GM19239 (cell line): Measurements from ENCODE around the gene CFAP99.
"Not testable (repeated sequence)": the region's sequence is repeated elsewhere in the genome, so short reads cannot be mapped to it uniquely, and the experiment has no call there.

Source experiments
- DNase-seq: peaks from one replicate; pipeline ENCODE4 v3.0.0; 2011; ENCODE audit warnings: low spot score; ENCODE audit not compliant: insufficient read length
- FAIRE-seq: peaks from 2 replicates; lab custom pipeline; 2011; peaks lifted over from hg19 to GRCh38; lab: Jason Lieb, UNC

Gene CFAP99

GRCh38 chr4:2462992-2463762, 44.4 kb downstream of the CFAP99 start:
- DNase-seq (no peak), FAIRE-seq (no peak)

GRCh38 chr4:2465032-2465431, 46.3 kb downstream of the CFAP99 start:
- no peak for FAIRE-seq
- DNase-seq = no peak

GRCh38 chr4:2465544-2465943, 46.8 kb downstream of the CFAP99 start:
- not testable (repeated sequence) for FAIRE-seq, DNase-seq

- DNase-seq = peak; percentile 96
- FAIRE-seq = peak; percentile 68
Measured at GRCh38 chr4:2468456-2469191, 49.9 kb downstream of the CFAP99 start, which contains the start of gene RNF4. TSS of gene RNF4 (plus strand) at chr4:2469106. CDS start at chr4:2490494, 21,388 bp downstream.

- FAIRE-seq (peak; percentile 72), DNase-seq (peak; percentile 57)
Measured at GRCh38 chr4:2469192-2469984, 50.6 kb downstream of the CFAP99 start.

- no peak for DNase-seq
Measured at GRCh38 chr4:2470791-2471190, 52.0 kb downstream of the CFAP99 start.

GRCh38 chr4:2472187-2472586, 53.4 kb downstream of the CFAP99 start:
- FAIRE-seq = no peak
- DNase-seq = no peak

More at GRCh38 chr4:2470791-2471190, 52.0 kb downstream of the CFAP99 start:
- no peak for FAIRE-seq

- FAIRE-seq (no peak), DNase-seq (no peak)
Measured at GRCh38 chr4:2478229-2478628, 59.5 kb downstream of the CFAP99 start.

- DNase-seq (no peak), FAIRE-seq (no peak)
Measured at GRCh38 chr4:2480649-2481048, 61.9 kb downstream of the CFAP99 start.

- FAIRE-seq (no peak), DNase-seq (no peak)
Measured at GRCh38 chr4:2482192-2482591, 63.4 kb downstream of the CFAP99 start.

- FAIRE-seq (peak; percentile 96), DNase-seq (peak; percentile 57)
Measured at GRCh38 chr4:2482693-2483092, 63.9 kb downstream of the CFAP99 start.

GRCh38 chr4:2483237-2483636, 64.5 kb downstream of the CFAP99 start:
- FAIRE-seq = no peak

GRCh38 chr4:2484185-2484584, 65.4 kb downstream of the CFAP99 start:
- DNase-seq (no peak), FAIRE-seq (no peak)

More at GRCh38 chr4:2483237-2483636, 64.5 kb downstream of the CFAP99 start:
- no peak for DNase-seq

GRCh38 chr4:2484993-2485392, 66.2 kb downstream of the CFAP99 start:
- FAIRE-seq (peak; percentile 95), DNase-seq (peak; percentile 75)

GRCh38 chr4:2485956-2486355, 67.2 kb downstream of the CFAP99 start:
- DNase-seq (no peak), FAIRE-seq (no peak)

- no peak for FAIRE-seq
Measured at GRCh38 chr4:2486981-2487380, 68.2 kb downstream of the CFAP99 start.

GRCh38 chr4:2487632-2488031, 68.9 kb downstream of the CFAP99 start:
- DNase-seq (peak; percentile 41), FAIRE-seq (peak; percentile 85)

More at GRCh38 chr4:2486981-2487380, 68.2 kb downstream of the CFAP99 start:
- DNase-seq = no peak

GRCh38 chr4:2489081-2489805, 70.5 kb downstream of the CFAP99 start:
- DNase-seq (no peak), FAIRE-seq (no peak)

GRCh38 chr4:2489841-2490552, 71.2 kb downstream of the CFAP99 start:
- DNase-seq (no peak), FAIRE-seq (no peak)
